ENCODE results near the gene RHBDF1.

The RHBDF1 gene

DNA sequence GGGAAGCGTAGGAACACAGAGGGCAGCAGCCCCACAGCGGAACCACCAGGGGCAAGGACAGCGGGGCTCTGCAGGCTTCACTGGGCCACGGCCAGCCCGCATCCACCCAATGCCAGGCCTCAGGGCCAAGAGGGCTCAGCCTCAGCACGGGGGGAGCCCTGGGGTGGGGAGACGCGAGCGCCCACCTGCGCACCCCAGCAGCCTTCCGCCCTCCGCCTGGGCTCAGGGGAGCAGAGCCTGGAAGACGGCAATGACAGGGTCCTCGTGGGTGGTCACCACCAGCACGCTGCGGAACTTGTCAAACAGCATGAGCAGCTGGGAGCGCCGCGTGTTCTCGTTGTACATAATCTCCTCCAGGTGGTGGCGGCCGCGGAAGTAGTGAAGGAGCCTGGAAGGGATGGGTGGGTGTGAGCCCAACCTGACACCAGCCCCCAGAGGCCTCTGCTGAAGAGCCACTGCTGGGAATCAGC lies 14.1 kb upstream of the RHBDF1 start:
- in situ Hi-C loops (cut with MboI; ENCODE audit: low pct_unique_long_range_greater_than_20kb, low sequenced_read_pairs, unreplicated experiment) = no loop called here
- no peak for DNase-seq (ENCODE audit: low spot score)
- TF ChIP-seq, protein P1, sequence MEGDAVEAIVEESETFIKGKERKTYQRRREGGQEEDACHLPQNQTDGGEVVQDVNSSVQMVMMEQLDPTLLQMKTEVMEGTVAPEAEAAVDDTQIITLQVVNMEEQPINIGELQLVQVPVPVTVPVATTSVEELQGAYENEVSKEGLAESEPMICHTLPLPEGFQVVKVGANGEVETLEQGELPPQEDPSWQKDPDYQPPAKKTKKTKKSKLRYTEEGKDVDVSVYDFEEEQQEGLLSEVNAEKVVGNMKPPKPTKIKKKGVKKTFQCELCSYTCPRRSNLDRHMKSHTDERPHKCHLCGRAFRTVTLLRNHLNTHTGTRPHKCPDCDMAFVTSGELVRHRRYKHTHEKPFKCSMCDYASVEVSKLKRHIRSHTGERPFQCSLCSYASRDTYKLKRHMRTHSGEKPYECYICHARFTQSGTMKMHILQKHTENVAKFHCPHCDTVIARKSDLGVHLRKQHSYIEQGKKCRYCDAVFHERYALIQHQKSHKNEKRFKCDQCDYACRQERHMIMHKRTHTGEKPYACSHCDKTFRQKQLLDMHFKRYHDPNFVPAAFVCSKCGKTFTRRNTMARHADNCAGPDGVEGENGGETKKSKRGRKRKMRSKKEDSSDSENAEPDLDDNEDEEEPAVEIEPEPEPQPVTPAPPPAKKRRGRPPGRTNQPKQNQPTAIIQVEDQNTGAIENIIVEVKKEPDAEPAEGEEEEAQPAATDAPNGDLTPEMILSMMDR (IDR thresholded peaks at IDR 0.05; ENCODE audit: extremely low read depth, insufficient read depth, missing control alignments) = no peak

DNA sequence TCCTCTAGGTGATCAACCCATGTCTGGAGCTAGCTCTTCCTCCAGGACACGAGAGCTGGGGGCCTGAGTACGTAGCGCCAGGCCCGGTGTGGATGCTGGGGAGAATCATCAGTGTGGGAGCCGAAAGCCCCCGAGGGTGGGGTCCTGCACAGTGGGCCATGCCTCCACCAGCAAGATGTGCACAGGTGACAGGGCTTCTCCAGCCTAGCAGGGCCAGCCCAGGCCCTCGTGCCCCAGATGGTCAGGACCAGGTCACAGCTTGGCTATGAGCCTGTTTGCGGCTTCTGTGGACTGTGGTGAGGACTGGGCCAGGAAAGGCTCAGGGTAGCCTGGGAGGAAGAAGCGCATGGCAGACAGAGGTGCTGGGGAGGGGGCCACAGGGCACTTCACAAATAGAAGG lies 13.4 kb upstream of the RHBDF1 start:
- no peak for DNase-seq (ENCODE audit: low spot score)
- TF ChIP-seq, protein P1 (IDR thresholded peaks at IDR 0.05; ENCODE audit: extremely low read depth, insufficient read depth, missing control alignments) = no peak
- in situ Hi-C loops (cut with MboI; ENCODE audit: low pct_unique_long_range_greater_than_20kb, low sequenced_read_pairs, unreplicated experiment) = no loop called here

DNA sequence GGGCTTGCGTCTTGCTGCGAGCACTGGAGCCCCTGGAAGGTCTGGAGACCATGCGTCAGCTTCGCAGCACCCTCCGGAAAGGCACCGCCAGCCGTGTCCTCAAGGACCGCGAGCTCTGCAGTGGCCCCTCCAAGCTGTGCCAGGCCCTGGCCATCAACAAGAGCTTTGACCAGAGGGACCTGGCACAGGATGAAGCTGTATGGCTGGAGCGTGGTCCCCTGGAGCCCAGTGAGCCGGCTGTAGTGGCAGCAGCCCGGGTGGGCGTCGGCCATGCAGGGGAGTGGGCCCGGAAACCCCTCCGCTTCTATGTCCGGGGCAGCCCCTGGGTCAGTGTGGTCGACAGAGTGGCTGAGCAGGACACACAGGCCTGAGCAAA lies 13.0 kb upstream of the RHBDF1 start:
- no peak for DNase-seq (ENCODE audit: low spot score)
- TF ChIP-seq, protein P1 (IDR thresholded peaks at IDR 0.05; ENCODE audit: extremely low read depth, insufficient read depth, missing control alignments) = no peak
- in situ Hi-C loops (cut with MboI; ENCODE audit: low pct_unique_long_range_greater_than_20kb, low sequenced_read_pairs, unreplicated experiment) = no loop called here

DNA sequence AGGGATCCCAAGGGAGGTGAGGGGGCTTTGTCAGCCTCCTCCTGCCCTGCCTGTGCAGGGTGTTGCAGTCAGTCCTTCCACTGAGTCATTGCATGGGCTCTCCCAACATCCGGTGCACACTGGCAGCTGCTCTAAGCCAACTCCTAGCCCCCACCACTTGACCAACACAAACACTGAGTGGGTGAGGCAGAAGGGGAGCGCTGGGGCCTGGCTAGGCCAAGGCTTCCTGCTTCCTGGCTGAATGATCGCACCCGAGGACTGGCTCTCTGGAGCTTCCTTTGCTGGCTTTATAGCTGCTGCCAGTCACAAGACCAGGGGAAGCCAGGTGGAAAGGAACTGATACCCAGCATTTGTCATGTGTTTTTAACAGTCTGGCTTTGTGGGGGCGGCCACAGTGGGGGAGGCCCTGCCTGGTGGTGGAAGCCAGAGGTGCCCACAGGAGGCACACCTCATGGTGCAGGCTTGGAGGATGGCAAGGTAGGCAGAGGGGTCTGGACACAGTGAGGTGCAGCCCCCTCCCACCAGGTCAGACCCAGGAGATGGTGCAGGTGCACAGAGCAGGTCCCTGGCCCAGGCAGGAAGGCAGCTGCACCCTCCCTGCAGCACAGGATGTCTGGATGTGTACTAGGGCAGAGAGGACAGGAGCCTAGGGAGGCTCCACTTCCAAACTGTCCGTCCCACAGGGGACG lies 12.4 kb upstream of the RHBDF1 start:
- DNase-seq (ENCODE audit: low spot score) = peak; percentile 82
- TF ChIP-seq, protein P1 (IDR thresholded peaks at IDR 0.05; ENCODE audit: extremely low read depth, insufficient read depth, missing control alignments) = no peak
- in situ Hi-C loops (cut with MboI; ENCODE audit: low pct_unique_long_range_greater_than_20kb, low sequenced_read_pairs, unreplicated experiment) = no loop called here

DNA sequence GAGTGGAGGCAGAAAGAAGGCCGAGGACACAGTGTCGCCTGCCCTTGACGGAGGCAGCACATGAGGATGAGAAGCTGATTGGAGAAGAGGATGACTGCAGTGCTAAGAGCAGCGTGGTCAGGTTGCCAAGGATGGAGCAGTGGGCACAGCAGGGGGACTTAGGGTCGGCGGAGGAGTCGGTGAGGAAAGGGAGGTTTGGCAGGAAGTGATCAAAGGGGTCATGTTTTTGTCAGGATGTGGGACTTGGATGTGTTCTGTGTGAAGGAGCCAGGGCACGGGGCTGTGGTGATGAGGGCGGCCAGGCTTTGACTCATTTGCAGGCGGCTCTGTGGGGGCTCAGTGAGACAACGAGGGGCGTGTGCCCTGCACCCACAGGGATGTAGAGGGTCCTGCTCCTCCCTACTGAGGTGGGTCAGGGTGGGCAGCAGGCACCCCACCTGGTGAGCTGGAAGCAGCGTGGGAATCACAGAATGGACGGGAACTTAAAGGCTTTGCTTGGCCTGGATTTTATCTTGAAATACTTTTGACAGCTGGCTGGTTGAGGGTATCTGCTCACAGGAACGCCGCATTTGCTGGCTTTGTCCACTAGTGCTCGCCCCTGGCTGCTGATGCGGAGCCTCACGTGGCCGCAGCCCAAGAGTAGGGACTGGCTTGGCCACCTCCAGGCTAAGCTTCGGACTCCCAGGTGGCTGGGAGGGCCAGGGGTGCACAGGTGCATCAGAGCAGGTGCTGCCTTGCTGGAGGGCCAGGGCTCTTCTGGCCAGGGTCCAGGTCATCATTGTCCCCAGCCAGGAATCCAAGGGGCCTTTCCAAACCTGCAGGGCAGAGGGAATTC lies 11.6 kb upstream of the RHBDF1 start:
- TF ChIP-seq, protein P1 (IDR thresholded peaks at IDR 0.05; ENCODE audit: extremely low read depth, insufficient read depth, missing control alignments) = no peak
- no peak for DNase-seq (ENCODE audit: low spot score)
- in situ Hi-C loops (cut with MboI; ENCODE audit: low pct_unique_long_range_greater_than_20kb, low sequenced_read_pairs, unreplicated experiment) = no loop called here

DNA sequence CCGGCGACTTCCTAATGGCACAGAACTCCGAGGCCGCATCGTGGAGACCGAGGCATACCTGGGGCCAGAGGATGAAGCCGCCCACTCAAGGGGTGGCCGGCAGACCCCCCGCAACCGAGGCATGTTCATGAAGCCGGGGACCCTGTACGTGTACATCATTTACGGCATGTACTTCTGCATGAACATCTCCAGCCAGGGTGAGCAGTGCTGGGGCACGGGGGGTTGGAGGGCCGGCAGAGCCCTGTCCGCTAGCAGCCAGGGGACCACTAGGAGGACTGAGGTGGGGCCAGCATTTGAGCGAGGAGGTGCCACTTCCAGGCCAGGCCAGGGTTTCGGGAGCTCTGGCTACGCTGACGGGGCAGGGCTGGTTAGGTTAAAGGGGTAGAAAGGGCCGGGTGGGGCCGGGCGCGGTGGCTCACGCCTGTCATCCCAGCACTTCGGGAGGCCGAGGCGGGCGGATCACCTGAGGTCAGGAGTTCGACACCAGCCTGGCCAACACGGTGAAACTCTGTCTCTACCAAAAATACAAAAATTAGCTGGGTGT lies 10.7 kb upstream of the RHBDF1 start:
- in situ Hi-C loops (cut with MboI; ENCODE audit: low pct_unique_long_range_greater_than_20kb, low sequenced_read_pairs, unreplicated experiment) = no loop called here
- TF ChIP-seq, protein P1 (IDR thresholded peaks at IDR 0.05; ENCODE audit: extremely low read depth, insufficient read depth, missing control alignments) = no peak
- DNase-seq (ENCODE audit: low spot score) = no peak

Data from GM13977 (cell line).